Liver (tissue), 9 donors: Measurements from ENCODE around the gene TAF9B. TPM values are rescaled to one million over a fixed set of nuclear protein-coding genes. Genes with fewer than 3 reads are reported as not detected.
A peak's percentile ranks its signal among the peaks of the same experiment; 100 is the strongest.

Experiments used
- DNase-seq: peaks from one replicate; pipeline ENCODE4 v3.0.0-alpha.2; 2017; ENCODE audit warnings: low spot score
- H3K27ac ChIP-seq, 2 donors: one replicate each; pipeline ENCODE4 v1.7.0; 2013; ENCODE audit warnings: inconsistent platforms in 2 of 2, low read length in 2 of 2, control low read depth in 1 of 2, low read depth in 1 of 2, mild to moderate bottlenecking in 1 of 2
- H3K27me3 ChIP-seq, 4 donors: one replicate each; pipeline versions ENCODE4 v1.6.1 to v1.7.0; 2013; ENCODE audit warnings: low read length in 3 of 4, inconsistent platforms in 1 of 4, mild to moderate bottlenecking in 1 of 4, moderate library complexity in 1 of 4; ENCODE audit not compliant: control insufficient read depth in 4 of 4, insufficient read depth in 4 of 4
- H3K36me3 ChIP-seq, 4 donors: one replicate each; pipeline versions ENCODE4 v1.6.1 to v1.7.0; 2013; ENCODE audit warnings: low read length in 3 of 4, mild to moderate bottlenecking in 3 of 4, low read depth in 1 of 4, moderate library complexity in 1 of 4; ENCODE audit not compliant: control insufficient read depth in 4 of 4, insufficient read depth in 3 of 4
- H3K4me1 ChIP-seq, 4 donors: one replicate each; pipeline versions ENCODE4 v1.6.1 to v1.7.0; 2013; ENCODE audit warnings: low read length in 3 of 4, mild to moderate bottlenecking in 3 of 4, moderate library complexity in 1 of 4; ENCODE audit not compliant: control insufficient read depth in 4 of 4, insufficient read depth in 4 of 4
- H3K4me3 ChIP-seq, 3 donors: one replicate each; pipeline versions ENCODE4 v1.6.1 to v1.7.0; 2013; ENCODE audit warnings: low read length in 3 of 3, control low read depth in 1 of 3, low read depth in 1 of 3, mild to moderate bottlenecking in 1 of 3
- H3K9ac ChIP-seq, 2 donors: one replicate each; pipeline ENCODE4 v1.7.0; 2013; ENCODE audit warnings: low read length in 2 of 2, mild to moderate bottlenecking in 2 of 2, moderate library complexity in 2 of 2, control low read depth in 1 of 2, low read depth in 1 of 2
- H3K9me3 ChIP-seq, 4 donors: one replicate each; pipeline versions ENCODE4 v1.6.1 to v1.7.0; 2013; ENCODE audit warnings: low read length in 3 of 4; ENCODE audit not compliant: control insufficient read depth in 4 of 4
- CTCF ChIP-seq: fragments of 150-350 bp; IDR thresholded peaks from 2 replicates; pipeline ENCODE4 v1.5.1; 2017; ENCODE audit warnings: improper control_type of control experiment, low read depth, low read length; ENCODE audit not compliant: missing input control
- FOXA2 ChIP-seq: IDR thresholded peaks from 2 replicates; pipeline ENCODE4 v1.6.1; 2016; ENCODE audit warnings: antibody characterized with exemption
- GABPA ChIP-seq, 2 donors: IDR thresholded peaks in 1 of 2; conservative IDR thresholded peaks in 1 of 2; 2 replicates each; pipeline ENCODE4 v1.6.1; 2016; ENCODE audit warnings: antibody characterized with exemption in 2 of 2, mild to moderate bottlenecking in 1 of 2, moderate library complexity in 1 of 2
- HNF4A ChIP-seq, 2 donors: conservative IDR thresholded peaks; 2 replicates each; pipeline ENCODE4 v1.6.1; 2016; ENCODE audit warnings: antibody characterized with exemption in 2 of 2, mild to moderate bottlenecking in 2 of 2
- JUND ChIP-seq, 2 donors: IDR thresholded peaks; 2 replicates each; pipeline ENCODE4 v1.6.1; 2016; ENCODE audit warnings: antibody characterized with exemption in 2 of 2
- NR2F2 ChIP-seq: IDR thresholded peaks from 2 replicates; pipeline ENCODE4 v1.6.1; 2016; ENCODE audit warnings: antibody characterized with exemption
- RAD21 ChIP-seq, 2 donors: IDR thresholded peaks; 2 replicates each; pipeline ENCODE4 v1.6.1; 2016; ENCODE audit warnings: antibody characterized with exemption in 2 of 2, mild to moderate bottlenecking in 2 of 2
- RXRA ChIP-seq, 2 donors: IDR thresholded peaks; 2 replicates each; pipeline ENCODE4 v1.6.1; 2017 to 2018; ENCODE audit warnings: antibody characterized with exemption in 2 of 2, mild to moderate bottlenecking in 1 of 2
- SP1 ChIP-seq: IDR thresholded peaks from 2 replicates; pipeline ENCODE4 v1.6.1; 2018; ENCODE audit warnings: antibody characterized with exemption, mild to moderate bottlenecking
- TAF1 ChIP-seq: conservative IDR thresholded peaks from 2 replicates; pipeline ENCODE4 v1.6.1; 2016; ENCODE audit warnings: antibody characterized with exemption, mild to moderate bottlenecking
- YY1 ChIP-seq: IDR thresholded peaks from 2 replicates; pipeline ENCODE4 v1.6.1; 2016; ENCODE audit warnings: antibody characterized with exemption, mild to moderate bottlenecking
- ZBTB33 ChIP-seq: IDR thresholded peaks from 2 replicates; pipeline ENCODE4 v1.6.1; 2016; ENCODE audit warnings: antibody characterized with exemption
- WGBS: extraction: QIAGEN DNeasy Blood & Tissue Kit; methylation state at CpG from one replicate; pipeline ENCODE4 v1.1.7; 2013; 5-methylcytosine and 5-hydroxymethylcytosine counted together
- polyA plus RNA-seq, 2 donors: library from polyadenylated mRNA; stranded (reverse) in 1 of 2; unstranded in 1 of 2; fragments of 200-250 nt in 1 of 2; fragments of >200 nt in 1 of 2; fragmentation: Nextera tagmentation in 1 of 2; extraction: Ambion mirVana in 1 of 2; gene quantifications; one replicate each; pipeline versions ENCODE4 v1.2.1 to v1.2.3, GENCODE V29; 2013 to 2015
- total RNA-seq, 2 donors: library from RNA; depleted of rRNA; stranded (reverse); fragments of >200 nt; gene quantifications; one replicate each; pipeline ENCODE4 v1.2.3, GENCODE V29; 2014
- TF ChIP-seq, protein P1 (sequence below): IDR thresholded peaks from 2 replicates; pipeline ENCODE4 v1.6.1; 2016; ENCODE audit warnings: antibody characterized with exemption, mild to moderate bottlenecking
- TF ChIP-seq, protein P2 (sequence below): IDR thresholded peaks from 2 replicates; pipeline ENCODE4 v1.6.1; 2016; ENCODE audit warnings: antibody characterized with exemption
- donor health status: healthy.
- donor health status: healthy.
- donor health status: healthy.
- donor health status: healthy.
- donor health status: healthy.

TAF9B gene
- total and polyA plus RNA-seq, 4 donors, result 4.9 to 9.0 (median 7.6) TPM

- TF ChIP-seq GABPA (IDR thresholded peaks at IDR 0.05 in 1 of 2, conservative IDR thresholded peaks at IDR 0.05 in 1 of 2), result no peak
- TF ChIP-seq CTCF, result no peak
- no peak for TF ChIP-seq JUND (IDR thresholded peaks at IDR 0.05)
Measured at GRCh38 chrX:78106651-78106986, 32.8 kb downstream of the TAF9B start (continued).

GRCh38 chrX:78105944-78106650 lies 33.4 kb downstream of the TAF9B start:
- Histone ChIP-seq H3K9me3 (peaks cover 0 to 4% (median 0%) of the 10 kb centered on the region in 4 donors), H3K4me3 (peak overlapping the region in 2 of 3 donors; percentile 27 to 92), H3K36me3 (no peaks in the 10 kb centered on the region), H3K27me3 (no peaks in the 10 kb centered on the region), H3K9ac (no peak overlapping the region), H3K27ac (peak overlapping the region; percentile 88 to 100), H3K4me1 (peaks cover 10 to 18% (median 14%) of the 10 kb centered on the region in 4 donors)
- WGBS, result 59% methylated on average over 11 of the region's 11 CpGs
- no peak for DNase-seq
- TF ChIP-seq RAD21 (IDR thresholded peaks at IDR 0.05), result no peak
- no peak for TF ChIP-seq RXRA (IDR thresholded peaks at IDR 0.05)

DNA sequence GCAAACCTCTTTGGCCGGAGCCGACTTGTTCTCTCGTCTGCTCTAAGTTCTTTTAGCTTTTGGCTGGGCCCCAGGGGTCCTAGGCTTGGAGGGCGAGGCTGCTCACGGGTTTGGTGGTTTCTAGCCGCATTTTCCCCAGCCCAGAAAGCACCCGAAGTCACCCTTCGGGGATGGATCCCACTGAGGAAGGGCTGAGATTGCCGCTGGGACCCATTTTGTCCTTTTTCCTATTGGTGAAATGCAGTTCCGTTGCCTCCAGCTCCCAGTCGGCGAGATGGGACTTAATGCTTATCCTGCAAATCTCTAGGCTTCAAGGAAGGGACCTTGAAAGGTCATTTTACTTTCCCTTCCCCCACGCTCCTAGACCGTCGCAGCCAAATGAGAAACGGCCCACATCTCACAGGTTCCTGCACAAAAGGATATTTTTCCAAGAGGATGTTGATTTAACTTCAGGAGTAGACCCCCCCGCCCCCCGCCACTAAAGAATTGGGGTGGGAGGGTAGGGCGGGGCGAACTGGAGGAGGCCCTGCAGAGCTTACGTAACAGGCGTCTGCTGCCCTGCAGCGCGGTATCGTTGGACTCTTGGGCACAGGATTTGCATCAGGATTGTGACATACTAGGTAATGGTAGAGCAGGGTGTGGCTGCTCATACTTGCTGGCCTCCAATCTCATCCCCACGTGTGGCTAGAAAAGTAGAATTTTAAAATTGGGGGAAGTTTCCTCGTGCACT lies 34.8 kb downstream of the TAF9B start:
- Histone ChIP-seq H3K9ac (peak overlapping the region; percentile 91 to 94), H3K9me3 (peaks cover 0 to 4% (median 0%) of the 10 kb centered on the region in 4 donors), H3K4me3 (peak overlapping the region; percentile 59 to 98 (median 92)), H3K4me1 (peaks cover 8 to 17% (median 14%) of the 10 kb centered on the region in 4 donors), H3K27me3 (no peaks in the 10 kb centered on the region), H3K36me3 (no peaks in the 10 kb centered on the region), H3K27ac (peak overlapping the region; percentile 88 to 100)
- DNase-seq, result peak; percentile 51
- peak; percentile 59 for TF ChIP-seq ZBTB33
- peak in 1 of 2 donors; percentile 32 for TF ChIP-seq GABPA (IDR thresholded peaks at IDR 0.05 in 1 of 2, conservative IDR thresholded peaks at IDR 0.05 in 1 of 2)
- TF ChIP-seq, protein P1, sequence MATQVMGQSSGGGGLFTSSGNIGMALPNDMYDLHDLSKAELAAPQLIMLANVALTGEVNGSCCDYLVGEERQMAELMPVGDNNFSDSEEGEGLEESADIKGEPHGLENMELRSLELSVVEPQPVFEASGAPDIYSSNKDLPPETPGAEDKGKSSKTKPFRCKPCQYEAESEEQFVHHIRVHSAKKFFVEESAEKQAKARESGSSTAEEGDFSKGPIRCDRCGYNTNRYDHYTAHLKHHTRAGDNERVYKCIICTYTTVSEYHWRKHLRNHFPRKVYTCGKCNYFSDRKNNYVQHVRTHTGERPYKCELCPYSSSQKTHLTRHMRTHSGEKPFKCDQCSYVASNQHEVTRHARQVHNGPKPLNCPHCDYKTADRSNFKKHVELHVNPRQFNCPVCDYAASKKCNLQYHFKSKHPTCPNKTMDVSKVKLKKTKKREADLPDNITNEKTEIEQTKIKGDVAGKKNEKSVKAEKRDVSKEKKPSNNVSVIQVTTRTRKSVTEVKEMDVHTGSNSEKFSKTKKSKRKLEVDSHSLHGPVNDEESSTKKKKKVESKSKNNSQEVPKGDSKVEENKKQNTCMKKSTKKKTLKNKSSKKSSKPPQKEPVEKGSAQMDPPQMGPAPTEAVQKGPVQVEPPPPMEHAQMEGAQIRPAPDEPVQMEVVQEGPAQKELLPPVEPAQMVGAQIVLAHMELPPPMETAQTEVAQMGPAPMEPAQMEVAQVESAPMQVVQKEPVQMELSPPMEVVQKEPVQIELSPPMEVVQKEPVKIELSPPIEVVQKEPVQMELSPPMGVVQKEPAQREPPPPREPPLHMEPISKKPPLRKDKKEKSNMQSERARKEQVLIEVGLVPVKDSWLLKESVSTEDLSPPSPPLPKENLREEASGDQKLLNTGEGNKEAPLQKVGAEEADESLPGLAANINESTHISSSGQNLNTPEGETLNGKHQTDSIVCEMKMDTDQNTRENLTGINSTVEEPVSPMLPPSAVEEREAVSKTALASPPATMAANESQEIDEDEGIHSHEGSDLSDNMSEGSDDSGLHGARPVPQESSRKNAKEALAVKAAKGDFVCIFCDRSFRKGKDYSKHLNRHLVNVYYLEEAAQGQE, result peak; percentile 49
- TF ChIP-seq SP1, result peak; percentile 41
- peak; percentile 73 for TF ChIP-seq YY1
- peak in 1 of 2 donors; percentile 43 for TF ChIP-seq JUND (IDR thresholded peaks at IDR 0.05)
- no peak for TF ChIP-seq NR2F2
- TF ChIP-seq CTCF, result no peak
- peak; percentile 32 for TF ChIP-seq TAF1
- peak; percentile 72 to 73 for TF ChIP-seq HNF4A (conservative IDR thresholded peaks at IDR 0.05)
- no peak for TF ChIP-seq RXRA (IDR thresholded peaks at IDR 0.05)
- TF ChIP-seq FOXA2, result no peak
- TF ChIP-seq, protein P2, sequence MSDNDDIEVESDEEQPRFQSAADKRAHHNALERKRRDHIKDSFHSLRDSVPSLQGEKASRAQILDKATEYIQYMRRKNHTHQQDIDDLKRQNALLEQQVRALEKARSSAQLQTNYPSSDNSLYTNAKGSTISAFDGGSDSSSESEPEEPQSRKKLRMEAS, result peak; percentile 17
- WGBS, result under 1% methylated on average over 27 of the region's 27 CpGs
